WERI-Rb-1 (cell line): ENCODE data around the gene ULK4.

Source experiments
- DNase-seq: peaks from one replicate; pipeline ENCODE4 v3.0.0-alpha.2; 2020
- H3K27ac ChIP-seq: fragments of 250-450 bp; sonication (Bioruptor Pico); 2 replicates; pipeline ENCODE4 v1.5.1; 2020; ENCODE audit warnings: mild to moderate bottlenecking, moderate library complexity
- H3K27me3 ChIP-seq: fragments of 250-450 bp; sonication (Bioruptor Pico); 2 replicates; pipeline ENCODE4 v1.5.1; 2021; ENCODE audit warnings: mild to moderate bottlenecking, low read depth, moderate library complexity; ENCODE audit not compliant: insufficient read depth, severe bottlenecking
- H3K36me3 ChIP-seq: fragments of 250-450 bp; sonication (Bioruptor Pico); 2 replicates; pipeline ENCODE4 v1.5.1; 2020; ENCODE audit warnings: mild to moderate bottlenecking, moderate library complexity
- H3K4me3 ChIP-seq: 2 replicates; pipeline ENCODE4 v1.5.1; 2011; ENCODE audit warnings: low read depth, mild to moderate bottlenecking, control low read depth, low read length
- H3K9me3 ChIP-seq: fragments of 250-450 bp; sonication (Bioruptor Pico); 2 replicates; pipeline ENCODE4 v1.5.1; 2021; ENCODE audit warnings: mild to moderate bottlenecking, moderate library complexity; ENCODE audit not compliant: severe bottlenecking
- TF ChIP-seq, protein P1 (sequence below): IDR thresholded peaks from 2 replicates; pipeline ENCODE4 v1.5.1; 2011; ENCODE audit warnings: low read depth, mild to moderate bottlenecking, control low read depth, inconsistent platforms, low read length

Gene ULK4

DNA sequence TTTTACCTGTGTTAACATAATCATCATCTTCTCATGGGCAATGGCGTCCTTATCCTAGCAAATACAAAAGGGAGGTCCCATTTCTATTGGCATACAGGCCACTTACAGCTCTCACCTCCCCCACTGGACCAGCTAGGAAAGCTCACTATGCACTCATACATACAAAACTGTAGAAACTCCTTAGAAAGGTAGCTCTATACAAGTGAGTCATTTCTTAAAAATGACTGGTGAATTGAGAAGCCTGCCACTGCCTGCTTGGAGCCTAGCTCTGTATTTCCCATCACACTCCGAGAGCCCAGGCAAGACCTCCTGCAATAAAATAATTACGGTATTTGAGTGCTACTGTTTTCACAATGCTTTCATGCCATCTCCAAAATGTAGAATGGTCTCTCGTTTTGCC, 321.8 kb downstream of the ULK4 start:
- no peaks in the 10 kb centered on the region for H3K9me3 ChIP-seq

DNA sequence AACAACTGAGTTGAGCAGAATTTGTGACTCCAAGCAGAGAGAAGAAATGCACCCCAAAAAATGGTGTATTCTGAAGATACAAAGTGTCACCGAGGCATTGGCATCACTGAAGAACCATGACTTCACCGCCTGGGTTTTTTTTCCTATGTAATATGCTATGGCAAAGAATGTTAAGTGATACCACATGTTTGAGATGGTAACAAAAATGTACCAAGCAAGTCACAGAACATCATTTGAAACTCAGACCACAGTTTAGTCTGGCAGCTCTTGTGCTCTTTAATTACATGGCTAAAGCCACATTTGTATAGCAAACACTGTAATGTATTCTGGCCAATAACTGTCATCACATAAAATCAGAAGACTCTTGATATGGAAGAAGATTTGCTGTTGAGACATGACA, 323.5 kb downstream of the ULK4 start:
- H3K36me3 ChIP-seq = no peaks in the 10 kb centered on the region
- H3K4me3 ChIP-seq = no peak overlapping the region
- DNase-seq = no peak
- no peak overlapping the region for H3K27ac ChIP-seq
- no peaks in the 10 kb centered on the region for H3K9me3 ChIP-seq
- H3K27me3 ChIP-seq = peaks cover 3% of the 10 kb centered on the region
- TF ChIP-seq, protein P1, sequence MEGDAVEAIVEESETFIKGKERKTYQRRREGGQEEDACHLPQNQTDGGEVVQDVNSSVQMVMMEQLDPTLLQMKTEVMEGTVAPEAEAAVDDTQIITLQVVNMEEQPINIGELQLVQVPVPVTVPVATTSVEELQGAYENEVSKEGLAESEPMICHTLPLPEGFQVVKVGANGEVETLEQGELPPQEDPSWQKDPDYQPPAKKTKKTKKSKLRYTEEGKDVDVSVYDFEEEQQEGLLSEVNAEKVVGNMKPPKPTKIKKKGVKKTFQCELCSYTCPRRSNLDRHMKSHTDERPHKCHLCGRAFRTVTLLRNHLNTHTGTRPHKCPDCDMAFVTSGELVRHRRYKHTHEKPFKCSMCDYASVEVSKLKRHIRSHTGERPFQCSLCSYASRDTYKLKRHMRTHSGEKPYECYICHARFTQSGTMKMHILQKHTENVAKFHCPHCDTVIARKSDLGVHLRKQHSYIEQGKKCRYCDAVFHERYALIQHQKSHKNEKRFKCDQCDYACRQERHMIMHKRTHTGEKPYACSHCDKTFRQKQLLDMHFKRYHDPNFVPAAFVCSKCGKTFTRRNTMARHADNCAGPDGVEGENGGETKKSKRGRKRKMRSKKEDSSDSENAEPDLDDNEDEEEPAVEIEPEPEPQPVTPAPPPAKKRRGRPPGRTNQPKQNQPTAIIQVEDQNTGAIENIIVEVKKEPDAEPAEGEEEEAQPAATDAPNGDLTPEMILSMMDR = no peak

More for the DNA sequence above, 321.8 kb downstream of the ULK4 start:
- no peaks in the 10 kb centered on the region for H3K36me3 ChIP-seq
- no peak for DNase-seq
- peaks cover 3% of the 10 kb centered on the region for H3K27me3 ChIP-seq
- no peak overlapping the region for H3K4me3 ChIP-seq
- TF ChIP-seq, protein P1 = no peak
- no peak overlapping the region for H3K27ac ChIP-seq

DNA sequence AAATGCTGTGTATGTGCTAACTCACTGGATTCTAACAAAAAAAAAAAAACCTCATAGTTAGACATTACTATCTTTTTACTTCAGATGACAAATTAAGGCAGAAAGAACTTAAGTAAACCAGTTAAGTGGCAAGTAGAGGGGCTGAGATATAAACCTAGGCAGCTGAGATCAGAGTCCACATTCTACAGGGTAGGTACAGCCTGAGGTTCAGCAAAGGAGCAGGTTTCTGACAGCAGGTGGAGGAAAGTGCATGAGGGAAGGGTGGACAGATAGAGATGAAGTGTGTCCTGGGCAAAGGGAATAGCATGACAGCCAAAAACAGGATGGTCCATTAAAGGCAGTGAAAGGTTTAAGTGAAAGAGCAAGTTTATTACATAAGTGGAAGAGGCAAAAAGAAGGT, 329.2 kb downstream of the ULK4 start:
- DNase-seq = no peak
- Histone ChIP-seq H3K27me3 (peaks cover 3% of the 10 kb centered on the region), H3K36me3 (no peaks in the 10 kb centered on the region), H3K27ac (no peak overlapping the region), H3K4me3 (no peak overlapping the region), H3K9me3 (no peaks in the 10 kb centered on the region)
- TF ChIP-seq, protein P1 = no peak

DNA sequence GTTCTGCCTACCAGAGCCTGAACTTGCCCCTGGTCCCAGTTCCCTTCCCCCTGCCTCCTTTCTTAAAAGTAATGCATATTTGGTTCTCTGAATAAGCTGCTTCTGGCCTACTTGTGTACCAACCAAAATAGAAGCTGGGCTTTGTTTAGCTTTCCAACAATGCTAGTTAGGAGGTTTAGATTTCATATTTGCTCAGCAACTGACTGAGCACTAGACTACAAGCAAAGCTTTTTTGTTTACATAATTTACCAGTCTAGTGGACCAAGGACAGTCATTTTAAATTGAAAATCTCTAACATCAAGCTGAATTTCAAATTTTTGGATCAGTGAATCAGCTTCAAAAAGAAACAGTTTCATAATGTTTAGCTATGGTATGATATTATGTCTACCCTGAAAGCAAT, 331.2 kb downstream of the ULK4 start:
- TF ChIP-seq, protein P1 = no peak
- no peak for DNase-seq
- Histone ChIP-seq H3K36me3 (no peaks in the 10 kb centered on the region), H3K27me3 (peaks cover 3% of the 10 kb centered on the region), H3K4me3 (no peak overlapping the region), H3K27ac (no peak overlapping the region), H3K9me3 (no peaks in the 10 kb centered on the region)

DNA sequence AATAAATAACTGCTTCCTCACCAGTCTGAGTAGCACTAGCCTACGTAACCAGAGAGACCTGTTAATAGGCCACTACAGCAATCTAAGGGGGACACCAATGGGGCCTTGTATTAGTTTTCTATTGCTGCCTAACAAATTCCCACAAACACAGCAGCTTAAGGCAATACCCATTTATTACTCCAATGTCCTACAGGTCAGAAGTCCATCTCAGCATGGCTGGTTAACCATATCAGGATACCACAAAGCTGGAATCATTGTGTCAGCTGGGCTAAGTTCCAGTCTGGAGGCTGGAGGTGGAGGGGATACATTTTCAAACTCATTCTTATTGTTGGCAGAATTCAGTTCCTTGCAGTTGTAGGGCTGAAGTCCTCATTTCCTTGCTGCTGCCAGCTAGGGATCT, 331.9 kb downstream of the ULK4 start:
- Histone ChIP-seq H3K27ac (no peak overlapping the region), H3K36me3 (no peaks in the 10 kb centered on the region), H3K27me3 (no peaks in the 10 kb centered on the region), H3K9me3 (no peaks in the 10 kb centered on the region), H3K4me3 (no peak overlapping the region)
- TF ChIP-seq, protein P1 = no peak
- no peak for DNase-seq

DNA sequence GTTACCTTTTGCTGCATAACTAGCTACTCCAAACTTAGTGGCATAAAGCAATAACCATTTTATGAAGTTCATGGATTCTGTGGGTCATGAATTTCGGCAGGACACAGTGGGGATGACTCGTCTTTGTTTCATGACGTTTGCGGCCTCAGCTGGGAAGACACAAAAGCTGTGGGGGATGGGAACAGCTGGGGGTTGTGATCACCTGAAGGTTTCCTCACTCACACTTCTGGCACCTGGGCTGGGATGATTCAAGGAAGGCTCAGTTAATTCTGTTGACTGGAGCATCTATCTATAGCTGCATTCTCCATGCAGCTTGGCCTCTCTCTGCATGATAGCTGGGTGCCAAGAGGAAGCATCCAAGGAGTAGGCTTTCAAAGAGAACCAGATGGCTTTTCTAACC, 332.8 kb downstream of the ULK4 start:
- TF ChIP-seq, protein P1 = no peak
- Histone ChIP-seq H3K27ac (no peak overlapping the region), H3K4me3 (no peak overlapping the region), H3K27me3 (no peaks in the 10 kb centered on the region), H3K9me3 (no peaks in the 10 kb centered on the region), H3K36me3 (no peaks in the 10 kb centered on the region)
- DNase-seq = no peak
